ENCODE data around the gene CLDN11.
A peak's percentile ranks its signal among the peaks of the same experiment; 100 is the strongest.

CLDN11 gene

GRCh38 chr3:170418422-170419398, at the start of gene CLDN11:
TSS of gene CLDN11 (plus strand) at chr3:170418868. CDS start at chr3:170419067, 199 bp downstream.
- DNase-seq: no peak

GRCh38 chr3:170368921-170369320, 49.7 kb upstream of the CLDN11 start:
- no peak for DNase-seq

GRCh38 chr3:170372190-170372879, 46.3 kb upstream of the CLDN11 start:
- DNase-seq: no peak

- DNase-seq: no peak
These were observed 35.1 kb upstream of the CLDN11 start for GRCh38 chr3:170383567-170383966.

GRCh38 chr3:170386468-170386867, 32.2 kb upstream of the CLDN11 start:
- DNase-seq: no peak

- no peak for DNase-seq
These were observed 30.7 kb upstream of the CLDN11 start for GRCh38 chr3:170387950-170388349.

GRCh38 chr3:170391108-170391507, 27.6 kb upstream of the CLDN11 start:
- no peak for DNase-seq

GRCh38 chr3:170397685-170398084, 21.0 kb upstream of the CLDN11 start:
- DNase-seq: no peak

GRCh38 chr3:170405101-170405500, 13.6 kb upstream of the CLDN11 start:
- no peak for DNase-seq

GRCh38 chr3:170410428-170411029, 8.1 kb upstream of the CLDN11 start:
- peak; percentile 20 for DNase-seq

GRCh38 chr3:170413291-170413690, 5.4 kb upstream of the CLDN11 start:
- DNase-seq: no peak

GRCh38 chr3:170414202-170414663, 4.4 kb upstream of the CLDN11 start:
- peak; percentile 44 for DNase-seq

- DNase-seq: no peak
These were observed 1.6 kb upstream of the CLDN11 start for GRCh38 chr3:170417090-170417489.

- DNase-seq: peak; percentile 7
These were observed 954 bp downstream of the CLDN11 start for GRCh38 chr3:170419557-170420087.

- DNase-seq: no peak
These were observed 1.7 kb downstream of the CLDN11 start for GRCh38 chr3:170420307-170420821.

GRCh38 chr3:170421111-170421641, 2.5 kb downstream of the CLDN11 start:
- no peak for DNase-seq

- no peak for DNase-seq
These were observed 3.1 kb downstream of the CLDN11 start for GRCh38 chr3:170421758-170422157.

- DNase-seq: no peak
These were observed 4.4 kb downstream of the CLDN11 start for GRCh38 chr3:170423001-170423615.

GRCh38 chr3:170424879-170425278, 6.2 kb downstream of the CLDN11 start:
- no peak for DNase-seq

GRCh38 chr3:170425491-170426239, 7.0 kb downstream of the CLDN11 start:
- DNase-seq: no peak

GRCh38 chr3:170426240-170426797, 7.7 kb downstream of the CLDN11 start:
- no peak for DNase-seq
